B cell (primary cell): ENCODE results near the gene PDGFA. TPM values are rescaled to one million over a fixed set of nuclear protein-coding genes. Genes with fewer than 3 reads are reported as not detected.

Experiments
- ATAC-seq: fragments of 200-7000 bp; cut with Tn5 transposase; one replicate; pipeline ENCODE4 v1.10.0; 2021; ENCODE audit warnings: low read depth, mild to moderate bottlenecking, moderate number of reproducible peaks, moderate library complexity
- CTCF ChIA-PET: fragments of 350-600 bp; sonication (Branson Sonifier 250); formaldehyde crosslinking; loops from one replicate; lab custom pipeline; 2021; ENCODE audit warnings: antibody characterized with exemption, inconsistent platforms; lab: Charles Lee
- POLR2A ChIA-PET: fragments of 350-600 bp; sonication (Branson Sonifier 250); formaldehyde crosslinking; loops from one replicate; lab custom pipeline; 2021; ENCODE audit warnings: antibody characterized with exemption; lab: Charles Lee
- DNase-seq: peaks from one replicate; pipeline ENCODE4 v3.0.0; 2013
- H2AFZ ChIP-seq: 2 replicates; pipeline ENCODE4 v1.6.1; 2012; ENCODE audit warnings: mild to moderate bottlenecking, low read depth, low read length; ENCODE audit not compliant: insufficient read depth, poor library complexity, severe bottlenecking
- H3K27ac ChIP-seq, 2 donors: 1 replicate in 1 of 2; 2 replicates in 1 of 2; pipeline ENCODE4 v1.5.1; 2012 to 2013; ENCODE audit warnings: low read length in 2 of 2, mild to moderate bottlenecking in 2 of 2, moderate library complexity in 1 of 2
- H3K27me3 ChIP-seq, 4 experiments: fragments of 200-600 bp in 1 of 4; sonication (generic) in 1 of 4; replicated peaks in 1 of 4; 1 replicate in 2 of 4; 2 replicates in 2 of 4; pipeline versions ENCODE4 v1.6.1 to v1.7.0; 2013 to 2016; ENCODE audit warnings: low read length in 3 of 4, mild to moderate bottlenecking in 2 of 4, mixed read lengths in 1 of 4, moderate library complexity in 1 of 4; ENCODE audit not compliant: insufficient read depth in 4 of 4, control insufficient read depth in 3 of 4; ENCODE audit errors: control extremely low read depth in 1 of 4
- H3K36me3 ChIP-seq, 2 experiments: replicated peaks in 1 of 2; 1 replicate in 1 of 2; 2 replicates in 1 of 2; pipeline versions ENCODE4 v1.6.1 to v1.7.1; 2013; ENCODE audit warnings: low read length in 1 of 2; ENCODE audit not compliant: insufficient read depth in 2 of 2, control insufficient read depth in 1 of 2; ENCODE audit errors: control extremely low read depth in 1 of 2, extremely low read depth in 1 of 2
- H3K4me1 ChIP-seq, 2 donors: fragments of 200-600 bp in 1 of 2; sonication (generic) in 1 of 2; 1 replicate in 1 of 2; 2 replicates in 1 of 2; pipeline versions ENCODE4 v1.5.1 to v1.6.1; 2013 to 2017; ENCODE audit warnings: low read length in 2 of 2; ENCODE audit not compliant: control insufficient read depth in 2 of 2, insufficient read depth in 2 of 2
- H3K4me2 ChIP-seq: replicated peaks from 2 replicates; pipeline ENCODE3; 2012; ENCODE audit warnings: mild to moderate bottlenecking, low read depth, low read length; ENCODE audit not compliant: poor library complexity, severe bottlenecking
- H3K4me3 ChIP-seq, 5 experiments: fragments of 200-600 bp in 1 of 5; sonication (generic) in 1 of 5; 1 replicate in 3 of 5; 2 replicates in 2 of 5; pipeline versions ENCODE4 v1.5.1 to v1.7.0; 2011 to 2016; ENCODE audit warnings: low read length in 4 of 5, mild to moderate bottlenecking in 4 of 5, low read depth in 2 of 5, control low read depth in 1 of 5, moderate library complexity in 1 of 5; ENCODE audit not compliant: insufficient read depth in 1 of 5; ENCODE audit errors: control extremely low read depth in 1 of 5, extremely low read depth in 1 of 5
- H3K79me2 ChIP-seq: fragments of 200-600 bp; sonication (generic); one replicate; pipeline ENCODE4 v1.6.0; 2016; ENCODE audit warnings: low read length; ENCODE audit not compliant: control insufficient read depth, insufficient read depth
- H3K9ac ChIP-seq: fragments of 200-600 bp; sonication (generic); 2 replicates; pipeline ENCODE4 v1.6.1; 2017; ENCODE audit warnings: mild to moderate bottlenecking, low read length, moderate library complexity
- H3K9me3 ChIP-seq, 3 donors: one replicate each; pipeline versions ENCODE4 v1.6.1 to v1.7.1; 2013; ENCODE audit warnings: low read length in 2 of 3; ENCODE audit not compliant: control insufficient read depth in 2 of 3, insufficient read depth in 1 of 3; ENCODE audit errors: control extremely low read depth in 1 of 3
- H4K20me1 ChIP-seq: 2 replicates; pipeline ENCODE4 v1.6.0; 2012; ENCODE audit warnings: mild to moderate bottlenecking, low read length; ENCODE audit not compliant: insufficient read depth, control insufficient read depth, poor library complexity, severe bottlenecking
- H3K27ac Mint-ChIP-seq: one replicate; pipeline ENCODE4 v1.8.0; 2021; ENCODE audit warnings: mixed read lengths
- H3K27me3 Mint-ChIP-seq: one replicate; pipeline ENCODE4 v1.8.0; 2021; ENCODE audit warnings: mixed read lengths
- H3K4me1 Mint-ChIP-seq: one replicate; pipeline ENCODE4 v1.8.0; 2021; ENCODE audit warnings: mixed read lengths
- H3K4me3 Mint-ChIP-seq: one replicate; pipeline ENCODE4 v1.8.0; 2021; ENCODE audit warnings: mixed read lengths
- H3K9me3 Mint-ChIP-seq: one replicate; pipeline ENCODE4 v1.8.0; 2022; ENCODE audit warnings: mixed read lengths; ENCODE audit not compliant: insufficient read depth
- EZH2 ChIP-seq: IDR thresholded peaks from 2 replicates; pipeline ENCODE4 v1.6.1; 2012; ENCODE audit warnings: borderline replicate concordance, low read depth, mild to moderate bottlenecking, moderate library complexity, low read length; ENCODE audit not compliant: insufficient read depth, poor library complexity, severe bottlenecking
- WGBS: methylation state at CpG from one replicate; pipeline ENCODE4 v1.1.5; 2013; ENCODE audit warnings: missing lambda C conversion rate; ENCODE audit not compliant: insufficient coverage; 5-methylcytosine and 5-hydroxymethylcytosine counted together
- intact Hi-C: fragments of 100-400 bp; cut with micrococcal nuclease; formaldehyde crosslinking; loops from one replicate; pipeline ENCODE4 v1.10.0; 2022
- polyA plus RNA-seq: library from polyadenylated mRNA; depleted of rRNA; stranded (reverse); fragments of >200 nt; gene quantifications from 2 replicates; pipeline ENCODE4 v1.2.3, GENCODE V29; 2012
- total RNA-seq, 2 donors: library from RNA; stranded (reverse); fragments of 120-200 nt in 1 of 2; gene quantifications; 1 replicate in 1 of 2; 2 replicates in 1 of 2; pipeline versions ENCODE4 v1.2.3 to v1.2.4, GENCODE V29; 2013 to 2022
- TF ChIP-seq, protein P1 (sequence below): fragments of 200-600 bp; IDR thresholded peaks from one replicate; pipeline ENCODE4 v1.8.0; 2022; ENCODE audit warnings: antibody characterized with exemption, mild to moderate bottlenecking

PDGFA gene
- total and polyA plus RNA-seq, 2 donors (not counting 1 experiment from before 2014, with no cell fraction given), result 0.36 to 1.5 TPM

DNA sequence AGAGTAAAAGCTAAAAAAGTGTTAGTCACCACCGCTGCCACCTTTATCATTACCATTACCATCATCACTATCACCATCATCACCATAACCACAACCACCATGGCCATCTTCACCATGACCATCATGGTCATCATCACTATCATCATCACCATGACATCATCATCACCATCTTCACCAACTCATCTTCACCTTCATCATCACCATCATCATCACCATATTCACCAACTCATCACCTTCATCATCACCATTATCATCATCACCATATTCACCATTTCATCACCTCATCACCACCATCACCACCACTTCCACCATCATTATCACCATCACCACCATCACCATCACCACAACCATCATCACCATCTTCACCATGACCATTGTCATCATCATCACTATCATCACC, 46.5 kb upstream of the PDGFA start:
- no peaks in the 10 kb centered on the region for H3K79me2 ChIP-seq
- Mint-ChIP-seq H3K4me1 (no peaks in the 10 kb centered on the region), H3K9me3 (no peaks in the 10 kb centered on the region), H3K4me3 (no peak overlapping the region), H3K27ac (no peak overlapping the region), H3K27me3 (no peaks in the 10 kb centered on the region)
- ChIA-PET POLR2A (no interaction called here), CTCF (no interaction called here)
- no peak for ATAC-seq
- 86% methylated on average over 1 of the region's 1 CpG for WGBS
- H3K4me1 ChIP-seq, result no peaks in the 10 kb centered on the region
- H3K9me3 ChIP-seq, result peaks cover 0 to 8% (median 0%) of the 10 kb centered on the region in 3 donors
- H3K4me2 ChIP-seq, result no peak overlapping the region
- DNase-seq, result no peak
- no peak overlapping the region for H2AFZ ChIP-seq
- H3K36me3 ChIP-seq, result no peaks in the 10 kb centered on the region
- no peak overlapping the region for H3K27ac ChIP-seq
- intact Hi-C loops, result no loop called here
- no peak overlapping the region for H3K4me3 ChIP-seq
- H4K20me1 ChIP-seq, result no peaks in the 10 kb centered on the region
- TF ChIP-seq EZH2, result no peak
- TF ChIP-seq, protein P1, sequence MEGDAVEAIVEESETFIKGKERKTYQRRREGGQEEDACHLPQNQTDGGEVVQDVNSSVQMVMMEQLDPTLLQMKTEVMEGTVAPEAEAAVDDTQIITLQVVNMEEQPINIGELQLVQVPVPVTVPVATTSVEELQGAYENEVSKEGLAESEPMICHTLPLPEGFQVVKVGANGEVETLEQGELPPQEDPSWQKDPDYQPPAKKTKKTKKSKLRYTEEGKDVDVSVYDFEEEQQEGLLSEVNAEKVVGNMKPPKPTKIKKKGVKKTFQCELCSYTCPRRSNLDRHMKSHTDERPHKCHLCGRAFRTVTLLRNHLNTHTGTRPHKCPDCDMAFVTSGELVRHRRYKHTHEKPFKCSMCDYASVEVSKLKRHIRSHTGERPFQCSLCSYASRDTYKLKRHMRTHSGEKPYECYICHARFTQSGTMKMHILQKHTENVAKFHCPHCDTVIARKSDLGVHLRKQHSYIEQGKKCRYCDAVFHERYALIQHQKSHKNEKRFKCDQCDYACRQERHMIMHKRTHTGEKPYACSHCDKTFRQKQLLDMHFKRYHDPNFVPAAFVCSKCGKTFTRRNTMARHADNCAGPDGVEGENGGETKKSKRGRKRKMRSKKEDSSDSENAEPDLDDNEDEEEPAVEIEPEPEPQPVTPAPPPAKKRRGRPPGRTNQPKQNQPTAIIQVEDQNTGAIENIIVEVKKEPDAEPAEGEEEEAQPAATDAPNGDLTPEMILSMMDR, result no peak
- H3K9ac ChIP-seq, result no peak overlapping the region
- no peaks in the 10 kb centered on the region for H3K27me3 ChIP-seq

DNA sequence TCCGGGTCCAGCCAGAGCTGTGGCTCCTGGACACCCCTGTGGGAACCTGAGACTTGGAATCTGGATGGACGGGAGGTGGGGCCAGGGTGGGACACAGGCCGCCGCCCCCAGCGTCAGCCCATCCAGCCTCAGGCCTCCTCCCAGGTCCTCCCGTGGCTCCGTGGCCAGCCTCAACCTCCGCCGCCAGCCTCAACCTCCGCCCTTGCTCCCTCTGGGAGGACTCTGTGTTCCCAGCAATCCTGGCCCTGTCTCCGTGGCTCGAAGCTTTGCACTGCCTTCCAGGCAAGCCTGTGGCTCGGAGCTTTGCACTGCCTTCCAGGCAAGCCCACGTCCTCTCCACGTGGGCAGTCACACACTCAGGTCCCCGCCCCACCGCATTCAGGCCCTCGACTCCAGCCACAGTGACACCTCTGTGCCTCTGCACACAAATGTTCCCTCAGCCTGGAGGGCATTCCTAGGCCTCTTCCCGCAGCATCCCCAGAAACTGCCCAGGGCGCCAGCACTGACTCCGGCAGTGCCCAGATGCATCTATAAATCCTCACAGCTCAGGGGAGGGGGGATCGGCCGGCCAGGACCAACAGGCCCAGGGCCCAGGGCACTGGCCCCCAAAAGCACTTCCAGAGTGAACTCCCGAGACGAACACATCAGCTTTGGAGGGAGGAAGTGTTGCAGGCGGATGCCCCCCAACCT, 44.7 kb upstream of the PDGFA start:
- Histone ChIP-seq H3K27ac (no peak overlapping the region), H3K36me3 (no peaks in the 10 kb centered on the region), H3K79me2 (no peaks in the 10 kb centered on the region), H3K4me1 (no peaks in the 10 kb centered on the region), H3K9ac (no peak overlapping the region), H3K9me3 (peaks cover 0 to 10% (median 0%) of the 10 kb centered on the region in 3 donors), H4K20me1 (no peaks in the 10 kb centered on the region), H2AFZ (no peak overlapping the region), H3K4me2 (no peak overlapping the region), H3K4me3 (no peak overlapping the region), H3K27me3 (no peaks in the 10 kb centered on the region)
- intact Hi-C loops, result no loop called here
- Mint-ChIP-seq H3K9me3 (no peaks in the 10 kb centered on the region), H3K27me3 (no peaks in the 10 kb centered on the region), H3K27ac (no peak overlapping the region), H3K4me3 (no peak overlapping the region), H3K4me1 (no peaks in the 10 kb centered on the region)
- WGBS, result 97% methylated on average over 26 of the region's 26 CpGs
- DNase-seq, result no peak
- POLR2A ChIA-PET, result no interaction called here
- ATAC-seq, result no peak
- CTCF ChIA-PET, result no interaction called here
- TF ChIP-seq, protein P1, result no peak
- no peak for TF ChIP-seq EZH2
